HCT116 (cell line): ENCODE results near the gene BRD4. TPM values are rescaled to one million over a fixed set of nuclear protein-coding genes. Genes with fewer than 3 reads are reported as not detected.
A peak's percentile ranks its signal among the peaks of the same experiment; 100 is the strongest.

Experiments used
- ATAC-seq: fragments of 200-7000 bp; cut with Tn5 transposase; 2 replicates; pipeline ENCODE4 v1.9.1; 2020; ENCODE audit warnings: mild to moderate bottlenecking, moderate library complexity
- BruUV-seq: library from RNA; stranded (reverse); fragments of 400-500 nt; replicated peaks from 2 replicates; lab custom pipeline; 2021; lab: Mats Ljungman, UMichigan
- CTCF ChIA-PET: fragments of 300-600 bp; sonication (Branson Sonifier 250); formaldehyde crosslinking; loops from one replicate; lab custom pipeline; 2021; ENCODE audit warnings: antibody characterized with exemption; lab: Charles Lee
- POLR2A ChIA-PET: fragments of 300-600, 350-600 bp; sonication (Branson Sonifier 250); formaldehyde crosslinking; loops from one replicate; lab custom pipeline; 2021; ENCODE audit warnings: antibody characterized with exemption; lab: Charles Lee
- RAD21 ChIA-PET, 2 experiments: fragments of 300-600 bp; sonication (Branson Sonifier 250); formaldehyde crosslinking; loops; one replicate each; lab custom pipeline; 2023; ENCODE audit warnings: low total read pairs in 2 of 2; ENCODE audit not compliant: uncharacterized antibody in 2 of 2, unreplicated experiment in 2 of 2, low non-redundant PET in 1 of 2; lab: Charles Lee
- DNase-seq: peaks from one replicate; pipeline ENCODE4 v3.0.0-alpha.2; 2010; ENCODE audit warnings: low read depth, low spot score
- H2AFZ ChIP-seq: fragments of 200-600 bp; shearing (Covaris generic), sonication (generic); 2 replicates; pipeline ENCODE4 v1.6.1; 2017; ENCODE audit warnings: low read depth, mixed run types, mixed read lengths, antibody characterized with exemption, low read length; ENCODE audit not compliant: poor library complexity, severe bottlenecking
- H3K27ac ChIP-seq: 2 replicates; pipeline ENCODE4 v1.5.1; 2012; ENCODE audit warnings: low read depth, low read length
- H3K27me3 ChIP-seq: fragments of 200-600 bp; sonication (generic); 2 replicates; pipeline ENCODE4 v1.6.1; 2016; ENCODE audit warnings: mixed run types, low read length, mixed read lengths; ENCODE audit not compliant: insufficient read depth
- H3K36me3 ChIP-seq, 2 experiments: fragments of 200-500 bp in 1 of 2; fragments of 200-600 bp in 1 of 2; sonication (Bioruptor generic) in 1 of 2; sonication (generic) in 1 of 2; 2 replicates each; pipeline versions ENCODE4 v1.5.1 to v1.6.1; 2014 to 2016; ENCODE audit warnings: low read length in 2 of 2, inconsistent platforms in 1 of 2, mixed read lengths in 1 of 2, mixed run types in 1 of 2; ENCODE audit not compliant: insufficient read depth in 2 of 2, control insufficient read depth in 1 of 2
- H3K4me1 ChIP-seq, 2 experiments: fragments of 200-600 bp in 1 of 2; sonication (generic) in 1 of 2; 2 replicates each; pipeline versions ENCODE4 v1.5.1 to v1.6.1; 2012 to 2017; ENCODE audit warnings: low read length in 2 of 2, inconsistent platforms in 1 of 2, mild to moderate bottlenecking in 1 of 2, mixed read lengths in 1 of 2, mixed run types in 1 of 2, moderate library complexity in 1 of 2; ENCODE audit not compliant: insufficient read depth in 2 of 2, control insufficient read depth in 1 of 2
- H3K4me2 ChIP-seq: fragments of 200-600 bp; sonication (generic); 2 replicates; pipeline ENCODE4 v1.6.1; 2017; ENCODE audit warnings: mixed run types, low read length, mixed read lengths
- H3K4me3 ChIP-seq, 2 experiments: fragments of 200-600 bp in 1 of 2; sonication (generic) in 1 of 2; replicated peaks in 1 of 2; 2 replicates each; pipeline ENCODE4 v1.5.1; 2011 to 2016; ENCODE audit warnings: low read length in 2 of 2, control low read depth in 1 of 2, low read depth in 1 of 2, mild to moderate bottlenecking in 1 of 2, mixed read lengths in 1 of 2, mixed run types in 1 of 2
- H3K79me2 ChIP-seq: fragments of 200-600 bp; sonication (generic); 2 replicates; pipeline ENCODE4 v1.6.1; 2017; ENCODE audit warnings: mild to moderate bottlenecking, mixed run types, low read length, moderate library complexity, mixed read lengths; ENCODE audit not compliant: insufficient read depth
- H3K9ac ChIP-seq: fragments of 200-600 bp; sonication (generic); 2 replicates; pipeline ENCODE4 v1.6.1; 2016; ENCODE audit warnings: low read length, mixed read lengths
- H3K9me2 ChIP-seq: fragments of 200-600 bp; sonication (generic), shearing (Covaris generic); 2 replicates; pipeline ENCODE4 v1.6.1; 2017; ENCODE audit warnings: mixed run types, mild to moderate bottlenecking, moderate library complexity; ENCODE audit not compliant: insufficient read depth
- H3K9me3 ChIP-seq, 2 experiments: fragments of 200-500 bp in 1 of 2; fragments of 200-600 bp in 1 of 2; sonication (Bioruptor generic) in 1 of 2; sonication (generic) in 1 of 2; 2 replicates each; pipeline ENCODE4 v1.6.1; 2014 to 2017; ENCODE audit warnings: low read length in 2 of 2, mixed read lengths in 2 of 2, inconsistent platforms in 1 of 2, low read depth in 1 of 2, mild to moderate bottlenecking in 1 of 2, mixed run types in 1 of 2, moderate library complexity in 1 of 2; ENCODE audit not compliant: control insufficient read depth in 1 of 2, insufficient read depth in 1 of 2
- H4K20me1 ChIP-seq: fragments of 200-600 bp; sonication (generic), shearing (Covaris generic); 2 replicates; pipeline ENCODE4 v1.6.1; 2017; ENCODE audit warnings: mixed run types, mild to moderate bottlenecking, moderate library complexity; ENCODE audit not compliant: insufficient read depth
- CEBPB ChIP-seq: IDR thresholded peaks from 2 replicates; pipeline ENCODE4 v1.6.1; 2012; ENCODE audit warnings: low read depth
- EGR1 ChIP-seq: IDR thresholded peaks from 2 replicates; pipeline ENCODE4 v1.6.1; 2012; ENCODE audit warnings: low read depth
- JUND ChIP-seq: IDR thresholded peaks from 2 replicates; pipeline ENCODE4 v1.6.1; 2012
- MAX ChIP-seq: IDR thresholded peaks from 2 replicates; pipeline ENCODE4 v1.6.1; 2012
- POLR2A ChIP-seq: IDR thresholded peaks from 2 replicates; pipeline ENCODE4 v1.7.0; 2011; ENCODE audit warnings: borderline replicate concordance; ENCODE audit not compliant: insufficient read depth, insufficient read length; ENCODE audit errors: extremely low read depth
- RAD21 ChIP-seq: IDR thresholded peaks from 2 replicates; pipeline ENCODE4 v1.6.1; 2012; ENCODE audit warnings: low read depth, mild to moderate bottlenecking
- SIN3A ChIP-seq: IDR thresholded peaks from 2 replicates; pipeline ENCODE4 v1.6.1; 2012; ENCODE audit warnings: low read depth
- SP1 ChIP-seq: IDR thresholded peaks from 2 replicates; pipeline ENCODE4 v1.6.1; 2012; ENCODE audit warnings: low read depth
- TCF7L2 ChIP-seq: IDR thresholded peaks from 2 replicates; pipeline ENCODE4 v1.7.0; 2011; ENCODE audit warnings: borderline replicate concordance, inconsistent platforms; ENCODE audit not compliant: insufficient read depth, insufficient read length; ENCODE audit errors: extremely low read depth
- ZFX ChIP-seq: fragments of 450-650 bp; IDR thresholded peaks from 2 replicates; pipeline ENCODE4 v1.6.1; 2017
- intact Hi-C: fragments of 100-400 bp; cut with micrococcal nuclease; formaldehyde crosslinking; loops from 2 replicates; pipeline ENCODE4 v1.10.0; 2022
- total RNA-seq: library from RNA; stranded (reverse); gene quantifications from one replicate; pipeline ENCODE4 v1.2.1, GENCODE V29; 2021; ENCODE audit not compliant: unreplicated experiment
- TF ChIP-seq, protein P1 (sequence below), 3 experiments: fragments of 200-600 bp in 1 of 3; sonication (generic) in 1 of 3; IDR thresholded peaks in 2 of 3; conservative IDR thresholded peaks in 1 of 3; 2 replicates each; pipeline ENCODE4 v1.5.1; 2012 to 2017; ENCODE audit warnings: low read depth in 2 of 3, low read length in 2 of 3, antibody characterized with exemption in 1 of 3, borderline replicate concordance in 1 of 3, control low read depth in 1 of 3, mild to moderate bottlenecking in 1 of 3, mixed read lengths in 1 of 3, mixed run types in 1 of 3, moderate library complexity in 1 of 3; ENCODE audit not compliant: insufficient read depth in 1 of 3
- TF ChIP-seq, protein P2 (sequence below): IDR thresholded peaks from 2 replicates; pipeline ENCODE4 v1.6.1; 2011; ENCODE audit warnings: mild to moderate bottlenecking, low read length, moderate library complexity; ENCODE audit not compliant: insufficient replicate concordance; ENCODE audit errors: extremely low read depth

Gene BRD4
- total RNA-seq, 1 experiment from 2014 or later: 52.9 TPM

DNA sequence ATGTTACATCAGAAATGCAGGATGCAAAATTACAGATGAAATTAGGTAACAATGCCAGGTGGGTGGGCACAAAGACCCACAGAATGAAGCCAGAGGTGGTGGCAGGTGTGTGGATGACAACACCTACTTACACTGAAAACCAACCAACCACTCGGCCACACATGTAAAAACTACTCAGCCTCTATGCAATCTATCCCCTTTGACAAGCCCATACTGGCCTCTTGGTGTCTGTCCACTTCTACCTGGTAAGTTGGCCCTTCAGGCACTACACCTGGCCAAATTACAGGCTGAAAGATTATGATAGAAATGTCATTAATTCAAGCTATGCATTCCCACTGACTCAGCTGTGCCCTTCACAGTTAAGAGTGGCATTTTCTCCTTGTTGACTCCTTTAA is 50.0 kb downstream of the BRD4 start (continued):
- TF ChIP-seq, protein P1, sequence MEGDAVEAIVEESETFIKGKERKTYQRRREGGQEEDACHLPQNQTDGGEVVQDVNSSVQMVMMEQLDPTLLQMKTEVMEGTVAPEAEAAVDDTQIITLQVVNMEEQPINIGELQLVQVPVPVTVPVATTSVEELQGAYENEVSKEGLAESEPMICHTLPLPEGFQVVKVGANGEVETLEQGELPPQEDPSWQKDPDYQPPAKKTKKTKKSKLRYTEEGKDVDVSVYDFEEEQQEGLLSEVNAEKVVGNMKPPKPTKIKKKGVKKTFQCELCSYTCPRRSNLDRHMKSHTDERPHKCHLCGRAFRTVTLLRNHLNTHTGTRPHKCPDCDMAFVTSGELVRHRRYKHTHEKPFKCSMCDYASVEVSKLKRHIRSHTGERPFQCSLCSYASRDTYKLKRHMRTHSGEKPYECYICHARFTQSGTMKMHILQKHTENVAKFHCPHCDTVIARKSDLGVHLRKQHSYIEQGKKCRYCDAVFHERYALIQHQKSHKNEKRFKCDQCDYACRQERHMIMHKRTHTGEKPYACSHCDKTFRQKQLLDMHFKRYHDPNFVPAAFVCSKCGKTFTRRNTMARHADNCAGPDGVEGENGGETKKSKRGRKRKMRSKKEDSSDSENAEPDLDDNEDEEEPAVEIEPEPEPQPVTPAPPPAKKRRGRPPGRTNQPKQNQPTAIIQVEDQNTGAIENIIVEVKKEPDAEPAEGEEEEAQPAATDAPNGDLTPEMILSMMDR (IDR thresholded peaks at IDR 0.05 in 2 of 3, conservative IDR thresholded peaks at IDR 0.05 in 1 of 3; ENCODE audit: borderline replicate concordance in 1 of 3, insufficient read depth in 1 of 3, low read depth in 2 of 3, low read length in 2 of 3): no peak
- no peak for TF ChIP-seq SIN3A
- no peak for TF ChIP-seq RAD21
- TF ChIP-seq MAX: no peak
- no peak for TF ChIP-seq JUND
- TF ChIP-seq, protein P2, sequence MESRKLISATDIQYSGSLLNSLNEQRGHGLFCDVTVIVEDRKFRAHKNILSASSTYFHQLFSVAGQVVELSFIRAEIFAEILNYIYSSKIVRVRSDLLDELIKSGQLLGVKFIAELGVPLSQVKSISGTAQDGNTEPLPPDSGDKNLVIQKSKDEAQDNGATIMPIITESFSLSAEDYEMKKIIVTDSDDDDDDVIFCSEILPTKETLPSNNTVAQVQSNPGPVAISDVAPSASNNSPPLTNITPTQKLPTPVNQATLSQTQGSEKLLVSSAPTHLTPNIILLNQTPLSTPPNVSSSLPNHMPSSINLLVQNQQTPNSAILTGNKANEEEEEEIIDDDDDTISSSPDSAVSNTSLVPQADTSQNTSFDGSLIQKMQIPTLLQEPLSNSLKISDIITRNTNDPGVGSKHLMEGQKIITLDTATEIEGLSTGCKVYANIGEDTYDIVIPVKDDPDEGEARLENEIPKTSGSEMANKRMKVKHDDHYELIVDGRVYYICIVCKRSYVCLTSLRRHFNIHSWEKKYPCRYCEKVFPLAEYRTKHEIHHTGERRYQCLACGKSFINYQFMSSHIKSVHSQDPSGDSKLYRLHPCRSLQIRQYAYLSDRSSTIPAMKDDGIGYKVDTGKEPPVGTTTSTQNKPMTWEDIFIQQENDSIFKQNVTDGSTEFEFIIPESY: no peak
- TF ChIP-seq POLR2A: no peak
- no peak for TF ChIP-seq TCF7L2
- TF ChIP-seq EGR1: no peak

DNA sequence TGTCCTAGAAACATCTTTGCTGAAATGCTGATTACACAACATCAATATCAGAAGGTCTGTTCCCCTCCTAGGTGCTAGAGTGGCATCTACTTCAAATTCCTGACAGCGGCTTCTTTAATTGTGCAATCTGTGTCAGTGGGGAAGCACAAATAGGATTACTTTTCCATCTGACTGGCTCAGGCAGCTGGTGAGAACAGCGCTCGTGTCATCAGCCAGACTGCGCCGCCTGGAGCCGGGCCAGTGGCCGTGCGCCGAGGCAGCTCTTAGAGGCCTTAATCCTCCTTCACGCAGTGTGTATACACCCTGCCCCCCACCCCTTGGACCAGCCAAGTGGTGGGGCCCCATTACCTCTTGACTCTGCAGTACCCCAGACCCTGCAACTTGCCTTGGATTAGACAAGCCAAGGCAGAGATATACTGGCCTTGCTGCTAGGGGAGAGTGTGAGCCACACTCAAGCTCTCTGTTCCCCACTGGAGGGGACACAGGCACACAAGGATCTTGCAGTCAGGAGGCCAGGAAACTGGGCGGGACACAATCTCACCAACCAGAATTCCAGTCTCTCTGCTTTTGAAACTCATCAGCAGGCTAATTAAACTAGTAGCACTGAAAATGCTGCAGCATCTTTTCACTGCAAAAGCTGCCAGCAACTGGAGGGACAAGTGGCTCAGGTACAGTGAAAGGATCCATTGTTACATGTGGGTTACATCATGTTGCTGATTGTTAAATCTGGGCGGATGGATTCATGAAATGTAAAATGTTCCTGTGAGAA is 51.2 kb downstream of the BRD4 start:
- no peak overlapping the region for H3K4me2 ChIP-seq
- intact Hi-C loops: no loop called here

More for the DNA sequence above, 51.2 kb downstream of the BRD4 start:
- no peak overlapping the region for H3K4me3 ChIP-seq
- ChIA-PET CTCF (interaction anchor here (0.5 kb wide), 1 partner anchor 133 kb away, joined by 3 read pairs; no protein-coding TSS in a partner anchor), POLR2A (no interaction called here), RAD21 (no interaction called here)
- H3K27ac ChIP-seq: no peak overlapping the region
- DNase-seq (no peak), ATAC-seq (no peak)
- H3K9me3 ChIP-seq: no peaks in the 10 kb centered on the region
- peaks cover 100% of the 10 kb centered on the region for H3K79me2 ChIP-seq
- H3K4me1 ChIP-seq: peaks cover 0 to 21% of the 10 kb centered on the region in 2 experiments; a peak in 1 of 4 replicates
- H3K9ac ChIP-seq: no peak overlapping the region
- H2AFZ ChIP-seq: no peak overlapping the region
- peaks cover 19% of the 10 kb centered on the region; the same call in 1 of the 2 replicates for H4K20me1 ChIP-seq
- H3K36me3 ChIP-seq: no peaks in the 10 kb centered on the region
- TF ChIP-seq SP1: peak; percentile 34; the same call in 1 of the 2 replicates
- no peak for TF ChIP-seq SIN3A
- TF ChIP-seq CEBPB: peak; percentile 82
- TF ChIP-seq ZFX: no peak
- no peaks in the 10 kb centered on the region for H3K9me2 ChIP-seq
- H3K27me3 ChIP-seq: no peaks in the 10 kb centered on the region
- BruUV-seq: TSS peak; percentile 77
